Measurements from ENCODE around the gene SLC19A3. TPM values are rescaled to one million over a fixed set of nuclear protein-coding genes. Genes with fewer than 3 reads are reported as not detected.

SLC19A3 gene
- total RNA-seq, 1 experiment from 2014 or later, result 2.3 TPM

DNA sequence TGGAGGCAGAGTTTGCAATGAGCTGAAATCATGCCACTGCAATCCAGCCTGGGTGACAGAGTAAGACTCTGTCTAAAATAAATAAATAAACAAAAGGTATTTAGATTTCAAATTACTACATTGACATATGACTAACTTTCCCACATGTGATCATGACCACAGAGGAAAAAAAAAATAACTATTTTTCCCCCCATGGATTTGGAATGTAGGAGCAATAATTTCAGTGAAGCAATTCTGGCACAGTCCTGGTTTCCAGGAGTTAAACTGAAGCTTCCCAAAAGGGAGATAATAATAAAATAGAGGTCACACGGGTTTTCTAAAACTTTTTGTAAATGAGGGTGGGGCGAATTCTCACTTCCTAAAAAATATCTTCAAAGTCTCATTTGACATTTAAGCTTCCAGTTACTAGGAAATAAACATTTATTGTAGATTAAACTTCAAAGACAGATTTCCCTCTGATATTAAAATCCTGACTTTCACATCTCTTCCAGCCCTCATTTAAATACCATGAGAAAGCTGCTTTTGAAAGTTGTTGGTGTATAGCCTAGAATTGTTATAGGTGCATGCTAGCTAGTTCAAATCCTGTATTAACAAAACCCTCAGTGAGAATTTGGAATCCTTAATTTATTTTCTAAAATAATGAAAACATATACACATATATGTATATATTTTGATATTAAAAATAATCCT, 20.7 kb downstream of the SLC19A3 start:
- H3K4me1 ChIP-seq (ENCODE audit: insufficient read depth, low read length), result no peaks in the 10 kb centered on the region
- H3K79me1 ChIP-seq (ENCODE audit: insufficient read depth, low read depth, low read length, poor library complexity, severe bottlenecking), result no peaks in the 10 kb centered on the region
- no peaks in the 10 kb centered on the region for H4K20me1 ChIP-seq (ENCODE audit: control insufficient read depth, insufficient read depth, insufficient read length)
- no peak overlapping the region for H2AK5ac ChIP-seq (ENCODE audit: insufficient read length, low read length)
- no CpG with 5 or more reads among the region's 2 CpGs for WGBS (ENCODE audit: extremely low coverage, insufficient read length, low lambda C conversion rate)
- no peak overlapping the region for H3K4me2 ChIP-seq (ENCODE audit: insufficient read depth, insufficient read length, low read length)
- no peak overlapping the region for H3K18ac ChIP-seq (ENCODE audit: insufficient read length, low read depth, low read length)
- H3K9me3 ChIP-seq (ENCODE audit: control insufficient read depth, low read depth, low read length), result no peaks in the 10 kb centered on the region
- no peak overlapping the region for H3K14ac ChIP-seq (ENCODE audit: insufficient read depth, low read length)
- H3K79me2 ChIP-seq (ENCODE audit: insufficient read depth, low read length), result no peaks in the 10 kb centered on the region
- Mint-ChIP-seq H3K4me3 (no peak overlapping the region), H3K27ac (no peak overlapping the region), H3K4me1 (no peaks in the 10 kb centered on the region), H3K27me3 (ENCODE audit: low read depth) (no peaks in the 10 kb centered on the region), H3K9me3 (no peaks in the 10 kb centered on the region), H3K36me3 (ENCODE audit: insufficient read depth in 1 of 3, low read depth in 3 of 3) (peaks cover 0 to 8% (median 1%) of the 10 kb centered on the region in 3 experiments; a peak in 3 of 7 replicates)
- no peak overlapping the region for H2AFZ ChIP-seq (ENCODE audit: low read length)
- H3K23ac ChIP-seq (ENCODE audit: insufficient read length, low read depth, low read length), result no peak overlapping the region
- H3K23me2 ChIP-seq (ENCODE audit: insufficient read length, low read depth, low read length, poor library complexity, severe bottlenecking), result no peaks in the 10 kb centered on the region
- no peak for DNase-seq
- H4K8ac ChIP-seq (replicated peaks; ENCODE audit: insufficient read length, low read depth, low read length), result no peak overlapping the region
- H2BK120ac ChIP-seq (ENCODE audit: low read depth, low read length, poor library complexity, severe bottlenecking), result no peak overlapping the region
- H3K27me3 ChIP-seq (ENCODE audit: insufficient read depth, low read length), result no peaks in the 10 kb centered on the region
- no peak overlapping the region for H3K56ac ChIP-seq (ENCODE audit: insufficient read length, low read depth, low read length)
- H2BK15ac ChIP-seq (ENCODE audit: low read depth, low read length), result no peak overlapping the region
- H4K91ac ChIP-seq (ENCODE audit: insufficient read length, low read depth, low read length), result no peak overlapping the region
- TF ChIP-seq, protein P1, sequence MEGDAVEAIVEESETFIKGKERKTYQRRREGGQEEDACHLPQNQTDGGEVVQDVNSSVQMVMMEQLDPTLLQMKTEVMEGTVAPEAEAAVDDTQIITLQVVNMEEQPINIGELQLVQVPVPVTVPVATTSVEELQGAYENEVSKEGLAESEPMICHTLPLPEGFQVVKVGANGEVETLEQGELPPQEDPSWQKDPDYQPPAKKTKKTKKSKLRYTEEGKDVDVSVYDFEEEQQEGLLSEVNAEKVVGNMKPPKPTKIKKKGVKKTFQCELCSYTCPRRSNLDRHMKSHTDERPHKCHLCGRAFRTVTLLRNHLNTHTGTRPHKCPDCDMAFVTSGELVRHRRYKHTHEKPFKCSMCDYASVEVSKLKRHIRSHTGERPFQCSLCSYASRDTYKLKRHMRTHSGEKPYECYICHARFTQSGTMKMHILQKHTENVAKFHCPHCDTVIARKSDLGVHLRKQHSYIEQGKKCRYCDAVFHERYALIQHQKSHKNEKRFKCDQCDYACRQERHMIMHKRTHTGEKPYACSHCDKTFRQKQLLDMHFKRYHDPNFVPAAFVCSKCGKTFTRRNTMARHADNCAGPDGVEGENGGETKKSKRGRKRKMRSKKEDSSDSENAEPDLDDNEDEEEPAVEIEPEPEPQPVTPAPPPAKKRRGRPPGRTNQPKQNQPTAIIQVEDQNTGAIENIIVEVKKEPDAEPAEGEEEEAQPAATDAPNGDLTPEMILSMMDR (conservative IDR thresholded peaks at IDR 0.05), result no peak
- H3T11ph ChIP-seq (ENCODE audit: low read length), result no peak overlapping the region
- H3K9ac ChIP-seq (ENCODE audit: extremely low read depth, insufficient read length, low read length), result no peak overlapping the region
- H2BK20ac ChIP-seq (ENCODE audit: low read depth, low read length, poor library complexity, severe bottlenecking), result no peak overlapping the region
- no peak overlapping the region for H3K4ac ChIP-seq (ENCODE audit: low read depth, low read length)
- H3K27ac ChIP-seq (ENCODE audit: insufficient read length, low read depth, low read length), result no peak overlapping the region
- H4K5ac ChIP-seq (ENCODE audit: insufficient read length, low read depth, low read length), result no peak overlapping the region
- no peak overlapping the region for H2BK12ac ChIP-seq (ENCODE audit: insufficient read length, low read depth, low read length)
- no peak overlapping the region for H2BK5ac ChIP-seq (ENCODE audit: insufficient read length, low read length)

All from H9 (cell line).